Bronchial epithelial cell (primary cell): ENCODE data around the gene NTRK3. TPM values are rescaled to one million over a fixed set of nuclear protein-coding genes. Genes with fewer than 3 reads are reported as not detected.

Experiments used
- DNase-seq: peaks from one replicate; pipeline ENCODE4 v3.0.0-alpha.2; 2010; ENCODE audit warnings: low read depth
- FAIRE-seq: peaks from 2 replicates; lab custom pipeline; 2011; peaks lifted over from hg19 to GRCh38; lab: Jason Lieb, UNC
- H3K27me3 ChIP-seq: 2 replicates; pipeline ENCODE4 v1.5.1; 2011; ENCODE audit warnings: low read length; ENCODE audit not compliant: control insufficient read depth, insufficient read depth
- H3K36me3 ChIP-seq: 2 replicates; pipeline ENCODE4 v1.5.1; 2011; ENCODE audit warnings: low read length; ENCODE audit not compliant: control insufficient read depth, insufficient read depth
- H3K4me3 ChIP-seq: 2 replicates; pipeline ENCODE4 v1.5.1; 2011; ENCODE audit warnings: mild to moderate bottlenecking, low read depth, low read length, control low read depth
- total RNA-seq: library from RNA; depleted of rRNA; stranded (reverse); fragments of >200 nt; gene quantifications from 2 replicates; pipeline ENCODE4 v1.2.1, GENCODE V29; 2014
- TF ChIP-seq, protein P1 (sequence below): IDR thresholded peaks from 2 replicates; pipeline ENCODE4 v1.5.1; 2011; ENCODE audit warnings: mild to moderate bottlenecking, moderate library complexity, low read length, control low read depth, inconsistent platforms; ENCODE audit not compliant: insufficient read depth, severe bottlenecking

The NTRK3 gene
- total RNA-seq, 1 donor from 2014 or later, result not detected

- FAIRE-seq, result no peak
- DNase-seq, result no peak
- TF ChIP-seq, protein P1, sequence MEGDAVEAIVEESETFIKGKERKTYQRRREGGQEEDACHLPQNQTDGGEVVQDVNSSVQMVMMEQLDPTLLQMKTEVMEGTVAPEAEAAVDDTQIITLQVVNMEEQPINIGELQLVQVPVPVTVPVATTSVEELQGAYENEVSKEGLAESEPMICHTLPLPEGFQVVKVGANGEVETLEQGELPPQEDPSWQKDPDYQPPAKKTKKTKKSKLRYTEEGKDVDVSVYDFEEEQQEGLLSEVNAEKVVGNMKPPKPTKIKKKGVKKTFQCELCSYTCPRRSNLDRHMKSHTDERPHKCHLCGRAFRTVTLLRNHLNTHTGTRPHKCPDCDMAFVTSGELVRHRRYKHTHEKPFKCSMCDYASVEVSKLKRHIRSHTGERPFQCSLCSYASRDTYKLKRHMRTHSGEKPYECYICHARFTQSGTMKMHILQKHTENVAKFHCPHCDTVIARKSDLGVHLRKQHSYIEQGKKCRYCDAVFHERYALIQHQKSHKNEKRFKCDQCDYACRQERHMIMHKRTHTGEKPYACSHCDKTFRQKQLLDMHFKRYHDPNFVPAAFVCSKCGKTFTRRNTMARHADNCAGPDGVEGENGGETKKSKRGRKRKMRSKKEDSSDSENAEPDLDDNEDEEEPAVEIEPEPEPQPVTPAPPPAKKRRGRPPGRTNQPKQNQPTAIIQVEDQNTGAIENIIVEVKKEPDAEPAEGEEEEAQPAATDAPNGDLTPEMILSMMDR, result no peak
- H3K27me3 ChIP-seq, result no peaks in the 10 kb centered on the region
- no peak overlapping the region for H3K4me3 ChIP-seq
- H3K36me3 ChIP-seq, result no peaks in the 10 kb centered on the region
Observed at GRCh38 chr15:88104357-88104756, 152.2 kb downstream of the NTRK3 start.

DNA sequence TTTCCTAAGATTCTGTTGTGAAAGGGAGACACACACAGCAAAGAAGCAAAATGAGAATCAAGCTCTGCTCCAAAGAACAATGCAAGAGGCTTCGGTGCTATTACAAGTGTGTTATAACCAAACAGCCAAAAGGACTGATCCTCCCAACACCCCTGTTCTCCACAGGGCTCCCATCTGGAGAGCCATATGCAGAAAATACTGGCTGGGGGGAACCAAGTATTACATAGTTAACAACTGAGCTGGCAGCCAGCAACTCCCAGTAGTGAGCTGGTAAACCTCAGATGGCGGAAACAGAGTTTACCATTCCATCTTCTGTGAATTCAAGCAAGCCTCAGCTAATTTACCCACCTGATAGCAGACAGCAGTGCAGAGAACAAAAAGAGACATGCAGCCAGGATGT, 156.4 kb downstream of the NTRK3 start:
- TF ChIP-seq, protein P1, result no peak
- FAIRE-seq (no peak), DNase-seq (no peak)
- H3K36me3 ChIP-seq, result no peaks in the 10 kb centered on the region
- no peaks in the 10 kb centered on the region for H3K27me3 ChIP-seq
- no peak overlapping the region for H3K4me3 ChIP-seq

DNA sequence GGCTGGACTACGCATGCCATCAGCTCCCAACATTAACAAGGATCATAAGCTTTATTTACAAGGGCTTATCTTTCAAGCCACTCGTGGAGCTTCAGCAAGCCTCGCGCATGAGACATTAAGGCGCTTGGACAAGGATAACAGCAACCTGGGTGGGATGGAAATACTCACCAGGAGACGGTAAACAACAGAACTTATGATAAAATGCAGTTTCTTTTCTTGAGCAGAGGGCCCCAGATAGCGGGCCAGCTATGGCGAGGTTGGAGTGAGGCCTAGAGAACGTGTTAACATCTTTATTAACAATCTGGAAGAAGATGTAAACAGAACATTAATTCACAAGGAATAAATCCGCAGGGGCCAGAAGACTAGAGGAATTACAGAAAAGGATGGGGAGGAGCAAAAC, 158.2 kb downstream of the NTRK3 start:
- DNase-seq (no peak), FAIRE-seq (no peak)
- TF ChIP-seq, protein P1, result no peak

DNA sequence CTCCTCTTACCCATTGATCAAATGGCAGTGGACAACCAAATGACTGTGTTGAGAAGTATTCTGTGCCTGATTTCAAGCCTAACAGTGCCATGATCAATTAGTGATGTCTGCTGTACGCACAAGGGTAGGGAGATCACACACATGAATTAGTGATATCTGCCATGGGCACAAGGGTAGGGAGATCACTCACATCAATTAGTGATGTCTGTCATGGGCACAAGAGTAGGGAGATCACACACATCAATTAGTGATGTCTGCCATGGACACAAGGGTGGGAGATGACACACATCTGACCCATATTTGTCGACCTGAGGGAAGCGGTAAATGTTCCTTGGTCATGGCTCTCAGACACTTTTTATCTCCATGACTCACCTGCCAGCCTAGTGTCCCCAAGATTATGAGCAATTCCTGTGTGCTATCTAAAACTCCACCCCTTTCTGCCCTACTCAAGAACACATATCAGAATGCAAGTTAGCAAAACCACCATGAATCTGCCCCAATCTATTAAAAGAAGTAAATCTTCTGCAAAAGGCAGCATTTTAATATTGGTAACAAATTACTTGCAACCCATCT, 165.0 kb downstream of the NTRK3 start:
- DNase-seq (no peak), FAIRE-seq (no peak)
- TF ChIP-seq, protein P1, result no peak
- H3K27me3 ChIP-seq, result no peaks in the 10 kb centered on the region
- H3K36me3 ChIP-seq, result no peaks in the 10 kb centered on the region
- H3K4me3 ChIP-seq, result no peak overlapping the region

More for the DNA sequence above, 158.2 kb downstream of the NTRK3 start:
- Histone ChIP-seq H3K4me3 (no peak overlapping the region), H3K27me3 (no peaks in the 10 kb centered on the region), H3K36me3 (no peaks in the 10 kb centered on the region)

GRCh38 chr15:88090481-88091011, 166.0 kb downstream of the NTRK3 start:
- H3K27me3 ChIP-seq, result no peaks in the 10 kb centered on the region
- no peak for FAIRE-seq
- TF ChIP-seq, protein P1, result no peak

DNA sequence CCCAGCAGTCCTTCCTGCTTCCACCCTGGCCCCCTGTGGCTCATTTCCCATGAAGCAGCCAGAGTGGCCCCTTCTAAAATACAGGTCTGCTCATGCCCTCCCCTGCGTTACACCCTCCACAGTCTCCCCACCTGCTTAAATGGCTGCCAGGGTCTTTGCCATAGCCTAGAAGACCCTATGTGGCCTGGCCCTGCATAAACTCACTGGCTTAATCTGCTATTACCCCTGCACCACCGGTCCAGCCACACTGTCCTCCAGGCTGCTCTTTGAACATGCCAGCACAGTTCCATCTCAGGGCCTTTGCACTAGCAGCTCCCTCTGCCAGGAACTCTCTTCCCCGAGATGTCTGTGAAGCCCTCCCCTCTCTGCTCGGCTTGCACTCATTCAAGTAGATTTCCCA, 166.8 kb downstream of the NTRK3 start:
- H3K4me3 ChIP-seq, result no peak overlapping the region
- TF ChIP-seq, protein P1, result no peak
- no peaks in the 10 kb centered on the region for H3K27me3 ChIP-seq
- DNase-seq (no peak), FAIRE-seq (no peak)
- no peaks in the 10 kb centered on the region for H3K36me3 ChIP-seq

More at GRCh38 chr15:88090481-88091011, 166.0 kb downstream of the NTRK3 start:
- H3K36me3 ChIP-seq, result no peaks in the 10 kb centered on the region
- DNase-seq, result no peak
- H3K4me3 ChIP-seq, result no peak overlapping the region
